Activated CD8-positive, alpha-beta memory T cell treated with anti-CD3 and anti-CD28 coated beads for 4 hours (primary cell): ENCODE results near the gene METTL6.
"Not testable (repeated sequence)": the region's sequence is repeated elsewhere in the genome, so short reads cannot be mapped to it uniquely, and the experiment has no call there.

Experiments used
- DNase-seq, 2 donors: peaks; one replicate each; pipeline ENCODE4 v3.0.0-alpha.2; 2020; ENCODE audit warnings: low read depth in 2 of 2

Gene METTL6

DNA sequence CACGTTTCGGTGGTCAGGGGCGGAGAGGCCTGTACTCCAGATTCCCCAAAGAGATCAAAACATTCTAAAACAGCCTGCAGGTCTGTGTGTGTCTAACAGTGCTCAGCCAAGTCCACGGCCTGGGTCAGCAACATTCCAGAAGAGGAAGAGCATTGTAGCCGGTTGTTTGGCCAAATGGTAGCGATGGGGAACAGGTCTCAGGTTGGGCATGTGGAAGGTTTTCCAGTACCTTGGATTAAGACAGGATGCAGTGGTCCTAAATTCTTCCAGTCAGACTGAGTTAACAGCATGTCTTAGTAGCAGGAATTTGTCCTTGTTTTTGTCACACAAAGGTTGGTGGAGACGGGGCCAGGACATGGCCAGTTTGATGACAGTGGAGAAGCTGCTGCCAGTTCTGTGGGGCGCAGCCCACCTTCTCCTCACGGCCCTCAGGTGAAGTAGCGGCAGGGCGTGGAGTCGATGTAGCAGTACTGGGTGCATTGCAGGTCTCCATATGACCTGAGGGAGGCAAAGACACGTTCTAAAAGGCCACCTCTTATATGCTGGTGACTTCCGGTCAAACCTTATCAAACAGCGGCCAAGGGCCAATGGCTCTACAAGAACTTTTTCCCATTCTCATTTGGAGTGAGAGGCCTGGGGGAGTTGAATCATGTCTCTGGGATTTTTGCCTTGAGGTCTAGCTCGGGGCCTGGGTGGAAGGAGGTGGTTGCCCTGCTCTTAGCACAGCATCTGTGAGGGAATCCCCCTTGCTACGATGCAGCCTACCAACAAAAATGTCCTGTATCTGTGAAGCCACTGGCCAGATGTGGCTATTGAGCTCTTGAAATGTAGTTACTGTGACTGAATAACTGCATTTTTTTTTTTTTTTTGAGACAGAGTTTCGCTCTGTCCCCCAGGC is 24.1 kb upstream of the METTL6 start:
- DNase-seq, result no peak

DNA sequence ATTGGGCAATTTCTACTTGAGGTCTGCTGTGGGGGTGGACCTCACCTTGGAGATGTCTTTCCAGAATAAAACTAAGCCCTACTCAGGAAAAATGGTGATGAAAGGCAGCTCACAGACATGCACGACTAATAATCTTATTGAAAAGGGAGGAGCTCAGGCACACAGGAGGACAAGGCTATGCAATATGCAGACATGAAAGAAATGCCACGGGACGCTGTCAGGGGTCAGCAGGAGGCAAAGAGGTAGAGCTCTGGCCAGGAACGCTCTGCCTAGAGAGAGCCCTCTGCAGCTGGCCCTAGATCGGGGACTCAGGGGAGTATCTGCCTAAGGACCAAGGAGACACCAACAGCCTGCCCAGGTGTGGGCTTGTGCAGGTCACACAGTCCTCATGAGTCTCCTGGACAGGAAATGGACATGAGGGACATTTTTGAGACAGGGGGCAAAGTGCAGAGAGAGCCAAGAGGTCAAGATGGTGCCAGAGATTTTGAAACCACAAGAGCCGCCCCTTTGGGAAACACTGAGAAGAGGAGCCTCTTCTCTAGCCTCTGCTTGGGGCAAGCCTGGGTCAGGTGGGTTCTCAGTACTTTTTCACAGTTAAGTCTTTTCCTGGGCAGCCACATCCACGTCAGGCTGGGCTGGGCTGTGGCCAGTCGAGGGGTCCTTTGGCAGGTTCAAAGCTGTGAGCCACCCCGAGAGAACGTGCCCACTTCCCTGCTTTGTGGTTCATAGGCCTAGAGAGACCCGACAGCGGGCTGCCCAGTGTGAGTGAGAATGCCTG is 23.3 kb upstream of the METTL6 start:
- DNase-seq, result no peak

DNA sequence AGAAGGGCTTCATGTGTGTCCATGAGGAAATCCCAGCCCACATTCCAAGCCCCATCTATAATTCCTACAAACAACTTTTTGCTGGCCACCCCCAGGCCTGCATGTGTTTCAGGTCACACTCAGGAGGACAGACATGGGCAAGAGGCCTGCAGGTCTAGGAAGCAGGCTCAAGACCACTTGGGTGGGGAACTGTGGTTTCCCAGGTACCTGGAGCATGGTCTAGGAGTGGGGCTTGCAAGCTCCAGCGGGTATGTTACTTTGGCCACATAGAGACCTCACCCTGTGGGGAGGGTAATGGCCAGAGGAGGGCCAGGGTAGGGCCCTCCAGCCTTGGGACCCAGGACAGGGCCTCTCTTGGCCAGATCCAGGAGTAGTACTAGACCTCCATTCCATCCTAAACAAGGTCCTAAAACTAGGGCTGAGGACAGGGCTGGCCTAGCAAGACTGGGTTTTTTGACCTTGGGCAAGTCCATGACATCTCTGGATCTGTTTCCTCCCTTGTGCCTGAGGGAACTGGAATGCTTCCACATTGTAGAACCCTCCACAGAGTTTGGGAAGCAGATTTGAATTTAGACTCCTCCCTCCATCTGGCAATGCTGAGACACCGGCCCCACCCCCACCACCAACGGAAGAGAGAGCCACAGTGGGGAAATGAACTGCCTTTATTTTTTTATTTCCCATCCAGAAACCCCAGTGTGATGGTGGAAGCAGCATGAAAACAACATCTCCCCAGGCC is 22.3 kb upstream of the METTL6 start:
- no peak for DNase-seq

DNA sequence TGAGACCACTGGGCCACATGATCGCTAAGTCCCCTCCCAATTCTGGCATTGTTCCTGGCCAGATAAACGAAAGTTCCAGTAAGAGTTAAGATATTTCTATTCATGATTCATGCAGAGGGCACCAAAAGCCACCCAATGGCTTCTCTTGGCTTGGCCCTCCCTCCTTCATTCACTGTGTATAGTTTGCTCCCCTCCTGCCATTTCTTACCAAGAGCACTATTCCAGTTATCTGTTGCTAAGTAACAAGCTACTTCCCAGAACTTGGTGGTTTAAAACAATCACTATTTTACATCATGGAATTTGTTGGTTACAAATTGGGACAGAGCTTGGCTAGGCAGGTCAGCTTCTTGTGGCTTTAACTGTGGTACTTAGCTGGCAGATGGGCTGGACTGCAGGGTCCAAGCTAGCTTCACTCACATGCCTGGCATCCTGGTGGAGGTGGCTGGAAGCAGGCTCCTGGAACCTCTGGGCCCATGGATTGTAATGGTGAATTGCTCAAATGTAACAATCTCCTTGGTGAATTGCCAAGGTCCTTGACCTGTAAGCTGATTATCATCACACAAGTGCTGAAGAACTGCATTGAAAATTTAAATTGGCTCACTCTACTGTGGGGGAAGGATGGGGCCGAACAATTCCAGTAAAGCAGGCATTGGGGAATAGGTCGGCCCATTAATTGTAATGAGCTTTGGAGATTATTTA is 16.6 kb upstream of the METTL6 start:
- DNase-seq, result no peak

DNA sequence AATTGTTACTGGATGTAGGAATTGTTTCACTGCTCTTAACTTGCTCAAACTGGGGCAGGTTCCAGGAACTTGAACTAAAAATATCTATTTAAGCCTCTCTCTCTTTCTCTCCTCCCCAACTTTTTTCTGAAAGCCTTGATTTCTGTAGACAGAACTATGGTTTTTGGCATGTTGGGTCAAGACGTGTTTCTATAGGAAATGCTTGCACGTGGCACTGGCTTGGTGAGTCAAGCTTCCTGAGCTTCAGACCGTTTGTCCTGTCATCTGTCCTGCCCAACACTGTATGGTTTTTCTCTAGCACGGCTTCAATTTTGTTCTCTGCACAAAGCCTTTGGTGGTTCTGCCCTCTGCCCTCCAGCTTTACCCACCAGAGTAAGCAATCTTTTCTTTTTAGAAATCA is 13.5 kb upstream of the METTL6 start:
- no peak for DNase-seq

DNA sequence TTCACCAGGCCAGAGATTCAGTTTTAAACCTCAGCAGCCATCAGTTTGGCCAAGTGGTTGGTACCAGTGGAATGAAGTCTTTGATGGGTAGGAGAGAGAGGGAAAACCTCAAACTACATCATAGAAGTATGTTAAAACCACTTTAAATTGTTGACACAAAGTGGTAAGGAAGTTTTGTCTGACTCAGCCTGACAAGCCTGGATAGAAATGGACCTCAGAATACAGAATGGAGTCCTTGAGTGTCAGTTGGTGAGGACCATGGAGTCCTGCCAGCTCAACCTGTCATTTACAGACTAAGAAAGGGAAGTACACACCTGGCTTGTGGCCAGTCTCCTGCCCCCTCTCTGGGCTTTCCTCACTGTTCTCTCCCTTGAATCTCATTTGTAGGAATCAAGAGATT is 12.1 kb upstream of the METTL6 start:
- no peak for DNase-seq

DNA sequence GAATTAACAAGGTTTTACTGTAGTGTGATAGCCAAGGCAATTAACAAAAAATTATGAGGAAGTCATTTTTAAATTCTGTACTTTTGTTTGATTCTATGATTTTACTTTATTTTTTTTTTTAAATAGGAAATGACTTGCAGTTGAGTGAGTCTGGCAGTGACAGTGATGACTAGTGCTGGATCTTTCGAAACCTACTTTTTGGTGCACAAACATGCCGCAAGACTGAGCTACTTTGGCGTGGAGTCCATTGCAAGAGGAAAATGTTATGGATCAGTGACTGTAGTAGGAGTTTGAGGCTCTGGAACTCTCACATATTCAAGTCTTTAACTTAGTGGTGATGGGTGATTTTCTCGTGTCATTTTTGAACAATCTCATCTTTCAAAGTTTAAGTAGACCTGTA is 11.6 kb upstream of the METTL6 start:
- no peak for DNase-seq

DNA sequence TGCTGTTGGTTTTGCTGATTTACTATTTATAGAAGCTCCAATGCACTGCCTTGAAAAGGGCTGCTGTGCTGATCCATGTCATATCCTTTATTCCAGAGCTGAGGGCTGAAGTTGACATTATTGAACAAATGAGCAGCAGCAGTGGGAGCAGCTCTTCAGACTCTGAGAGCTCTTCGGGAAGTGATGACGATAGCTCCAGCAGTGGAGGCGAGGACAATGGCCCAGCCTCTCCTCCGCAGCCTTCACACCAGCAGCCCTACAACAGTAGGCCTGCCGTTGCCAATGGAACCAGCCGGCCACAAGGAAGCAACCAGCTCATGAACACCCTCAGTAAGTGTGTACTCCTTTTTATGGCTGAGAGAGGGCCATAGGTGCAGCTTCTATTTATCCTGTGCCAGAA is 8.9 kb upstream of the METTL6 start:
- DNase-seq, result no peak

DNA sequence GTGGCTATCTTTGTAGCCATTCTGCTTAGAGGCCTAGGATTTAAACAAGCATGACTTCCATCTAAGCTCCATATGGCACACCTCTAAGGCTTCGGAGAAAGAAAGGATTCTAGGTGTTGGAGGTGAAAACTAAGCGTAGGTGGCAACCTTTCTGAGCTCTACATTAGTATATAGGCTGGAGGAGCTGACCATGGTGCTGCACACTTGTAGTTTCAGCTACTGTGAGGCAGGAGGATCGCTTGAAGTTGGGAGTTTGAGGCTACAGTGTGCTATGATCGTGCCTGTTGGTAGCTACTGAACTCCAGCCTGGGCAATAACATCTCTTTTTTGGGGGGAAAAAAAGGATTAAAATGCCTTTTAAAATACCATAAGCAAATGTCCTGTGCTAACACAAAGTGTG is 7.4 kb upstream of the METTL6 start:
- DNase-seq, result no peak

DNA sequence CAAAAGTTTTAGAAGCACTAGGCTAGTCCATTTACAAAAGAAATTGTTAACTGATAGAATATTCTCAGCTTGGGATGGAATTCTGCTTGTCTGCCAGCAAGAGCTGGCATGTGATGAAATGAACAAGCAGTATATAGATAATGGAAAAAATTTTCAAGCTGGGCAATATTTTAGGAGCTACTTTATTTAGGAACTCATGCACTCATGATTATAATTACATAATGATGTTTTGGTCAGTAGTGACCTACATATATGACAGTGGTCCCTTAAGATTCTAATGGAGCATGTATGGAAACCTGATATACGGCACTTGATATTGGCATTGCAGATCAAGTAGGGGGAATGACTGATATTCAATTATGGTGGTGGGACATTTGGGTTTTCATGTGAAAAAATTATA is 6.2 kb upstream of the METTL6 start:
- no peak for DNase-seq

DNA sequence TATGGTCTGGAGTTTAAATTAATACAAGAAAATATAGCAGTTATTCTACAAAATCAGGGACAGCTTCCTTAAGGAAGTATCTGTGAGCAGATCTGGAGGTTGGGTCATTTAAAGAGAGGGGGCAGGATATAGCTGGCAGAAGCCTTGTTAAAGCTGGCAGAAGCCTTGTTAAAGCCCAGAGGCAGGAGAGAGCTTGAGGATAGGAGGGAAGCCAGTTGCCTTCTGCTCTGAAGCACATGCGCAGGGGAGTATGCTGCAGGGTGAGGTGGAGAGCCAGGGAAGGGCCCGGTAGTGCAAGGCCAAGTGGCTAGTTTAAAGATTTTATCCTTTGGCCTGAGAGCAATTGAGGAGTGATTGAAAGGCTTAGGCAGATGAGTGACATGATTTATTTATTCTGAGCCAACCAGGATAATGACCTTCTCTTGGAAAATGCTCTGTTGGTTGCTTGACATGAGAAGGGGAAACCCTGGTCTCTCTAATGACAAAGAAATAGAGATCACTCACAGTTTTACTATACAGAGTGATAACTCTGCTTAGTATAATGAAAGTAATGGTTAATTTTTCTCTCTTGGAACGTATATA is 4.0 kb upstream of the METTL6 start:
- no peak for DNase-seq

DNA sequence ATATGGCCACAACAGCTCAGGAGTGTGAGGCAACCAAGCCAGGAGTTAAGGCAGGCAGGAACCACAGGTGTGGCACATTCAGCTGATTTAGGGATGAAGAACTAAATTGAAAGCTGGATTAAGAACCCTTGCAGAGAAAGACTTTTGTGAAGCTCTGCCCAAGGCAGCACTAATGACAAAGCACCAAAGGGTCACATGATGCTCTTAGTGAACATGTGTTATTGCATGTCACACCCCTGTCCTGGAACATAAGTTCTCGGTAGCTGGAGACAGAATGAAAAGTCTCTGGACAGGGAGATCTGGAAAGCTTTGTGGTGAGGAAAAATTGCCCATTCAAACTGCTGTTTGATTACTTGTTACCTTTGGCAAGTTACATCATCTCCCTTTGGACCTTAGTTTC is 3.3 kb upstream of the METTL6 start:
- no peak for DNase-seq

DNA sequence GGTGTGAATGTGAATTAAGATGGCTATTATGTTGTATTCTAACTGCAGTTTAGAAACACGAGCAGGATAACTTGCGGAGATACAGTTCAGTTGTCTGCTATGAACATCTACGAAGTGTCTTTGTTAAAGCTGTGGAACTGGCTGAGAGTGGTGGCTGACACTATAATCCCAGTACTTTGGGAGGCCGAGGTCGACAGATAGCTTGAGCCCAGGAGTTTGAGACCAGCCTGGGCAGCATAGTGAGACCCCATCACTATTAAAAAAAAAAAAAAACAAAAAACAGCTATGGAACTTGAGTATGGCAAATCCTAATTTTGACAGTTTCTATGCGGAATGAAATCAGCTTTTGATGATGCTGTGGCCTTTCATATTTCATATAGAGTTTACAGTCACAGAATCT is 1.7 kb upstream of the METTL6 start:
- no peak for DNase-seq

DNA sequence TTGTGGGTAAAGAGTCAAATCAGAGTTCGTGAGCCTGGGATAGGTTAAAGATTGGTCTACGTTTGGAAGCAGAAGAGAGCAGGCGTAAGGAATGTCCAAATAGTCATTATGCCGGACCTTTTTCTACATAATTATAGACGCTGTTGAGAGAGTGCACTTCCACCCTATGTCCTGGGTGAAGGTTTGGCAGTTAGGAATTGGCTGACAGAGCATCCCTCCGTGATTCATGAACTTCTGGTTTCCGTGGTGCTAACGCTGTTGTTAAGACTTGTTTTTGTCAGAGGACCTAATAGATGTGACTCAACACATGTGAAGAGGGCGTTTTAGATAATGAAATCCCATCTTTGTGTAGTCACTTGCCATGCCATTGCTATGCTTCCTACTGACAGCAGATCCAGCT is 1.2 kb upstream of the METTL6 start:
- DNase-seq, result no peak

DNA sequence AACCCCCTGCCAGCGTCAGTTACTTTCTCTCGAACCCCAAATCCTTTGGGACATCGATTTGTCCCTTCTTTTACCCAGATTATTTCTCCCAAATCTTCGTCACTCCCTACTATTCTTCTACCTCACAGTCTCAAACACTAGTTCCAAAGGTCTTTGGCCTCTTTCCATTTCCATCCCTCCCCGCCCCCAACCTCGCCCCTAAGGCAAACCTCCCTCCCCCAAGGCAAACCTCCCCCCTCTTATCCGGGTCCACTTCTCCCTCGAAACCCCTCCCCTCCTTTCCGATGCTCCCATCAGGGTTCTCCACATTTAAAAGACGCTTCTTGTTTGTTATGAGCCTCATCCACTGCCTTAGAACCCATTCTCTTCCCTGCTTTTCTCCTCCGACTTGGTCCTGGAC is 637 bp upstream of the METTL6 start:
- no peak for DNase-seq

DNA sequence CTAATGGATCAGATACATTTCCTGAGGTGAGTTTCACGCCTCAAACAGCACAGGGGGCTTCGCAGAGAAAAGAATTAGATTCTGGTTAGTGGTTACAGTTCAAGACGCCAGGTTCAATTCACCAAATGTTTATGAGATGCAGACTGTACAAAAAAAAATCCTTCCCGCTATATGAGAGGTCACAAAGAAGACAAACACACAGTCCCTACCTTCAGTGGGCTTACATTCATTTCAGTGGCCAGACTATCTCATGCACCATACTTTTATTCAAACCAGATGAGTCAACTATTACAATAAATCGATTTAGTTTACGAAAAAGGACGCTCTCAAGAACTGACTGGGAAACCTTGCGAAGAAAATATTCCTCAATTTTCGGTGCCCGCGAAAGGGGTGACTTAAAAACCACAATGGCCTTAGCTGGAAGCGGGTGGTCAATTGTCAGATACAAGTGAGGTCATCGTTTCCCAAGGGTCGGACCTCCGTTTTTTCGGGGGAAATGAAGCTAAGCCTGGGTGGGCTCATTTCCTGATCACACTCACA is 695 bp downstream of the METTL6 start:
- no peak for DNase-seq

DNA sequence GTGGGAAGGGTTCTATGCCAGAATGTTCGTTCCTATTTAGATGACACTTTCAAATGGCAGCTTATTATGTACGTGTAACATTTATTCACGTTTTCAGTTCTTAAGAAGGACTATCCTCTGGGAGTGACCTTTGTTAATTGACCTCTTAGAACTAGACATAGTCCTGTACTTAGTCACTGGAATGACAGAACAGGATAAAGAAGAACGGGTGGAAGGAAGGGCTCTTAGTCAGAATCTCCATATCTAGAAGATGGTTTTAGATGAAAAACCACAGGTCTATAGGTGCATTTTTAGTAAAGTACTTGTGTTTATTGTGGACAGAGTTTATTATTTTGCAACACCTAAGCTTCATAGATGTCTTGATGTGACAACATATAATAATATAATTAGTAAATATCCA is 6.5 kb downstream of the METTL6 start:
- DNase-seq, result no peak

DNA sequence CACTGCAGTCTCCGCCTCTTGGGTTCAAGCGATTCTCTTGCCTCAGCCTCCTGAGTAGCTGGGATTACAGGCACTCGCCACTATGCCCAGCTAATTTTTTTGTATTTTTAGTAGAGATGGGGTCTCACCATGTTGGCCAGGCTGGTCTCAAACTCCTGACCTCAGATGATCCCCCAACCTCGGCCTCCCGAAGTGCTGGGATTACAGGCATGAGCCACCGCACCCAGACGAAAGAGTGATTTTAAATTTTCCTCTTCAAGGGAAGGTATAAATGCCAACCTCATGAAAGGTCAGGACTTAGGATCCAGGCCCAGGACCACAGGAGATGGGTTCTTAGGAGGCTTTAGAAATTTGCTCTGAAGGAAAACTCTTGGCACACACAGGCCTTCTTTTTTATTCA is 16.4 kb downstream of the METTL6 start:
- not testable (repeated sequence) for DNase-seq

DNA sequence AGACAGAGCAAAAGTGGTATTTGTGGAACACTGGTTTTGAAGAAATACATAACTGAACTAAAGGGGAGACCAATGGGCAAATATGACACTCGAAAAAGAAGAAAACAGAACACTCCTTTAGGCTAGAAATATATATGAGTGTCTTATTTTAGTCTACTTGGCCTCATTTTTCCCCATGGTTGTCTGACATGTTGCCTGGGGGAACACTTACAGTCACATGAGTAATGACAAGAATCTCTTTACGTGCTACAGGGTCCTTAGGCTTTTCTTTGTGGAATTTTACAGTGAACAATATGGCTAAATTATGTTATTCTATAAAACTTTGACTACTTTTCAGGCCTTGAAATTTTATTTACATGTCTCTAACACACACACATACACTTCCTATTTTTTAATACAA is 17.6 kb downstream of the METTL6 start:
- no peak for DNase-seq

DNA sequence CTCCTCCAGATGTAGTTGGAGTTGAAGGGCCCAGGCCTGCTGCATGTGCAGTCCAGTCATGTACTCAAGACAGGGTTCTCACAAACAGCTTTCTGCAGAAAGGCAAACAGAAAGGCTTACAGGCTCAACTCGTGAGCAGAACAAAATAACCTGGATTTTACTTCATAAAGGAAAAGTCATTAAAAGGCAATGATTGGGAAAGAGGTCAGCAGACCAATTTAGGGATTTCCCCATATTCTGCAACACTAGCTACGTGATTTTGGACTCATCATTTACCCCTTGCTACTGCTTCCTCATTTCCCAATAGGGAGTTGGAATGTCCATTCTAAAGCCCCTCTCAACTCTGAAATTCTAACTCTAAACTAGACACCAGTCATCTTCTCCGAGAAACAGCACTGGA is 18.1 kb downstream of the METTL6 start:
- no peak for DNase-seq

DNA sequence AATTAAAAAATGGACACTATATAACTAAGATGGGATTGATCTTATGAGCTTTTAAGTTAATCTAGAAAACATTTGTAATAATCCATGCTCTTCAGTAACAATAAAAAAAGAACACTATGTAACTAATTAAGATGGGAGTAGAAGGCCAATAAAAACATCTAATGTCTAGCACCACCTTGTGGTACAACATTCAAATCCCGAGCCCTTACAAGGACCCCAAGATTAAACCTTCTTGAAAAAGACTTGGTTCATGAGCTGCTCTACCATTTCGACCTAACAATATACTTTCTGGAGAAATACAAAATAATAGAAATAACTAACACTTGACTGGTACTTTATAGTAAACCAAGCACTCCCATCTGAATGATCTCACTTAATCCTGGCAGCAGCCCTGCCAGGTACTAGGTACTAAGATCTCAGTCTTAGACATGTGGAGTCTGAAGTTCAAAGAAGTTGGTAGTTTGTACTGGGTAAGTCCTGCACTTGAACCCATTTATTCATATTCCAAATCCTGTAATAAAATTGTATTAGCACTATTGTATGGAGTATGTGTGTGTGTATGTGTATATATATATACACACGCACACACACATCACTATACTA is 21.8 kb downstream of the METTL6 start:
- no peak for DNase-seq
